ENCODE measurements around the gene CCDC154. TPM values are rescaled to one million over a fixed set of nuclear protein-coding genes. Genes with fewer than 3 reads are reported as not detected.

The CCDC154 gene
- total RNA-seq, 2 experiments from 2014 or later: 0.85 to 1.1 TPM

- no peaks in the 10 kb centered on the region for H3K79me2 ChIP-seq (ENCODE audit: insufficient read depth, low read depth, low read length)
- POLR2A ChIA-PET: no interaction called here
Observed at GRCh38 chr16:1453316-1453715, 9.0 kb upstream of the CCDC154 start.

GRCh38 chr16:1452530-1452929, 8.2 kb upstream of the CCDC154 start:
- H3K9me2 ChIP-seq (ENCODE audit: insufficient read depth, low read length): no peaks in the 10 kb centered on the region
- no peak overlapping the region for H3K4me2 ChIP-seq (ENCODE audit: low read length)
- no peak overlapping the region for H3K4me3 ChIP-seq (ENCODE audit: low read depth, low read length, poor library complexity, severe bottlenecking)
- intact Hi-C loops (cut with micrococcal nuclease; ENCODE audit: unreplicated experiment): no loop called here
- DNase-seq (ENCODE audit: low spot score): no peak
- H3K4me1 ChIP-seq (ENCODE audit: insufficient read depth, low read length, poor library complexity, severe bottlenecking): no peaks in the 10 kb centered on the region
- no peaks in the 10 kb centered on the region for H4K20me1 ChIP-seq (ENCODE audit: insufficient read depth, low read length)
- no peak for TF ChIP-seq CTCF (conservative IDR thresholded peaks at IDR 0.05; ENCODE audit: low read length)
- TF ChIP-seq EZH2phosphoT487 (IDR thresholded peaks at IDR 0.05; ENCODE audit: borderline replicate concordance, low read depth, low read length): no peak
- no peaks in the 10 kb centered on the region for H3K9me3 ChIP-seq (ENCODE audit: low read length)
- ChIA-PET POLR2A (no interaction called here), CTCF (ENCODE audit: unreplicated experiment) (no interaction called here)
- H3K79me2 ChIP-seq (ENCODE audit: insufficient read depth, low read depth, low read length): no peaks in the 10 kb centered on the region
- no peak overlapping the region for H3K27ac ChIP-seq (ENCODE audit: low read depth, low read length, poor library complexity, severe bottlenecking)
- BruUV-seq (replicated peaks): no TSS peak
- no peaks in the 10 kb centered on the region for H3K36me3 ChIP-seq (ENCODE audit: insufficient read depth, low read length)
- no peak overlapping the region for H2AFZ ChIP-seq (ENCODE audit: low read length)

More at GRCh38 chr16:1453316-1453715, 9.0 kb upstream of the CCDC154 start:
- intact Hi-C loops (cut with micrococcal nuclease; ENCODE audit: unreplicated experiment): no loop called here
- Histone ChIP-seq H4K20me1 (ENCODE audit: insufficient read depth, low read length) (no peaks in the 10 kb centered on the region), H3K4me3 (ENCODE audit: low read depth, low read length, poor library complexity, severe bottlenecking) (no peak overlapping the region), H3K4me1 (ENCODE audit: insufficient read depth, low read length, poor library complexity, severe bottlenecking) (no peaks in the 10 kb centered on the region), H3K27ac (ENCODE audit: low read depth, low read length, poor library complexity, severe bottlenecking) (no peak overlapping the region), H3K4me2 (ENCODE audit: low read length) (no peak overlapping the region), H3K9me3 (ENCODE audit: low read length) (no peaks in the 10 kb centered on the region), H2AFZ (ENCODE audit: low read length) (no peak overlapping the region), H3K36me3 (ENCODE audit: insufficient read depth, low read length) (no peaks in the 10 kb centered on the region), H3K9me2 (ENCODE audit: insufficient read depth, low read length) (no peaks in the 10 kb centered on the region)
- CTCF ChIA-PET (ENCODE audit: unreplicated experiment): no interaction called here
- DNase-seq (ENCODE audit: low spot score): no peak
- no TSS peak for BruUV-seq (replicated peaks)
- TF ChIP-seq EZH2phosphoT487 (IDR thresholded peaks at IDR 0.05; ENCODE audit: borderline replicate concordance, low read depth, low read length): no peak
- TF ChIP-seq CTCF (conservative IDR thresholded peaks at IDR 0.05; ENCODE audit: low read length): no peak

- POLR2A ChIA-PET: no interaction called here
- no peak for DNase-seq (ENCODE audit: low spot score)
- no peaks in the 10 kb centered on the region for H3K4me1 ChIP-seq (ENCODE audit: insufficient read depth, low read length, poor library complexity, severe bottlenecking)
- H3K4me2 ChIP-seq (ENCODE audit: low read length): no peak overlapping the region
- no peak overlapping the region for H3K27ac ChIP-seq (ENCODE audit: low read depth, low read length, poor library complexity, severe bottlenecking)
- H3K9me2 ChIP-seq (ENCODE audit: insufficient read depth, low read length): no peaks in the 10 kb centered on the region
- no peaks in the 10 kb centered on the region for H3K36me3 ChIP-seq (ENCODE audit: insufficient read depth, low read length)
- H4K20me1 ChIP-seq (ENCODE audit: insufficient read depth, low read length): no peaks in the 10 kb centered on the region
- no peaks in the 10 kb centered on the region for H3K9me3 ChIP-seq (ENCODE audit: low read length)
- H3K4me3 ChIP-seq (ENCODE audit: low read depth, low read length, poor library complexity, severe bottlenecking): no peak overlapping the region
- TF ChIP-seq CTCF (conservative IDR thresholded peaks at IDR 0.05; ENCODE audit: low read length): no peak
- TF ChIP-seq EZH2phosphoT487 (IDR thresholded peaks at IDR 0.05; ENCODE audit: borderline replicate concordance, low read depth, low read length): no peak
- no TSS peak for BruUV-seq (replicated peaks)
- no peaks in the 10 kb centered on the region for H3K79me2 ChIP-seq (ENCODE audit: insufficient read depth, low read depth, low read length)
- no peak overlapping the region for H2AFZ ChIP-seq (ENCODE audit: low read length)
- intact Hi-C loops (cut with micrococcal nuclease; ENCODE audit: unreplicated experiment): no loop called here
- CTCF ChIA-PET (ENCODE audit: unreplicated experiment): no interaction called here
Observed at GRCh38 chr16:1451702-1452392, 7.5 kb upstream of the CCDC154 start.
